Measurements from ENCODE around the gene TDRD9. TPM values are rescaled to one million over a fixed set of nuclear protein-coding genes. Genes with fewer than 3 reads are reported as not detected.

The TDRD9 gene
- total RNA-seq, 1 donor from 2014 or later: not detected

DNA sequence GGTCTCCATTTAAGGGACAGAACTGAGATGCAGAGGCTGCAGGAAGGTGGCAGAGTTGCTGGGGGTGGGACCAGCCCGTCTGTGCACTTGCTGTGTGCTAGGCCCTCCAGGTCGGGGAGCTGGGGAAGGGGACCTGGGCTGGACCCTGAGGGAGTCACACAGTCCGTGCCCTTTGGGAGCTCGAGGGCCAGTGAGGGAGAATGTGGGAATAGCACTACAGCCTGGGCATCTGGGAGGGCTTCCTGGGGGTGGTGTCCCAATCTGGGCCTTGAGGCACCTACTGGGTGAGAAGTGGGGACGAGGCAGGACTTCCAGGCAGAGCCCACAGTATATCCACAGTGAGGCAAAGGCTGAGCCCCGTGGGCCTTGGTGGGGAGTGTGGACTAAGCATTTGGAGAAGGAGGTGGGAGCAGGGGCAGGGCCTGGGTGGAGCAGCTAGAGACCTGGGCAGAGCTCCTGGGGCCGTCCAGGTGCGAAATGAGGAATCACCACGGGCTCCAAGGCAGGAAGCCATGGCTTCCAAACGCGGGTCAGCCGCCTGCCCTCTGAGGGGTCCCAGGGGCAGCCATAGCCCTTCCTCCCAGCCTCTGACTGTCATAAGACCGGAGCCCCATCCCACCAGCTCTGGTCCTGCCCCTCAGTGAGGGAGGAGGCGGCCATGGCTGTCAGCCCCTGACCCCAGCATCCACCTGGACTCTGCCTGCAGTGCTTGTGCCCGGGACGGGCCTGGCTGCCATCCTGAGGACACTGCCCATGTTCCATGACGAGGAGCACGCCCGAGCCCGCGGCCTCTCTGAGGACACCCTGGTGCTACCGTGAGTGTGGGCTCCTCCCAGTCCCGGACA lies 163.9 kb downstream of the TDRD9 start:
- Mint-ChIP-seq H3K4me1 (ENCODE audit: unreplicated experiment) (no peaks in the 10 kb centered on the region), H3K27me3 (ENCODE audit: unreplicated experiment) (peaks cover 5% of the 10 kb centered on the region), H3K4me3 (ENCODE audit: unreplicated experiment) (no peak overlapping the region), H3K27ac (ENCODE audit: unreplicated experiment) (no peak overlapping the region), H3K36me3 (ENCODE audit: low read depth, unreplicated experiment) (no peaks in the 10 kb centered on the region), H3K9me3 (ENCODE audit: unreplicated experiment) (no peaks in the 10 kb centered on the region)
- no peak for DNase-seq (ENCODE audit: low spot score)
- TF ChIP-seq CTCF (IDR thresholded peaks at IDR 0.05; ENCODE audit: unreplicated experiment): no peak

- Mint-ChIP-seq H3K27me3 (ENCODE audit: unreplicated experiment) (peaks cover 4% of the 10 kb centered on the region), H3K4me1 (ENCODE audit: unreplicated experiment) (no peaks in the 10 kb centered on the region), H3K36me3 (ENCODE audit: low read depth, unreplicated experiment) (no peaks in the 10 kb centered on the region), H3K27ac (ENCODE audit: unreplicated experiment) (no peak overlapping the region), H3K9me3 (ENCODE audit: unreplicated experiment) (no peaks in the 10 kb centered on the region), H3K4me3 (ENCODE audit: unreplicated experiment) (no peak overlapping the region)
- no peak for DNase-seq (ENCODE audit: low spot score)
- TF ChIP-seq CTCF (IDR thresholded peaks at IDR 0.05; ENCODE audit: unreplicated experiment): no peak
Measured at GRCh38 chr14:104092931-104093365, 164.7 kb downstream of the TDRD9 start.

GRCh38 chr14:104093366-104094055 lies 165.3 kb downstream of the TDRD9 start:
- Mint-ChIP-seq H3K4me1 (ENCODE audit: unreplicated experiment) (no peaks in the 10 kb centered on the region), H3K4me3 (ENCODE audit: unreplicated experiment) (no peak overlapping the region), H3K9me3 (ENCODE audit: unreplicated experiment) (no peaks in the 10 kb centered on the region), H3K36me3 (ENCODE audit: low read depth, unreplicated experiment) (no peaks in the 10 kb centered on the region), H3K27ac (ENCODE audit: unreplicated experiment) (no peak overlapping the region), H3K27me3 (ENCODE audit: unreplicated experiment) (peaks cover 4% of the 10 kb centered on the region)
- DNase-seq (ENCODE audit: low spot score): no peak
- TF ChIP-seq CTCF (IDR thresholded peaks at IDR 0.05; ENCODE audit: unreplicated experiment): no peak

GRCh38 chr14:104094056-104094708 lies 165.9 kb downstream of the TDRD9 start:
- Mint-ChIP-seq H3K4me3 (ENCODE audit: unreplicated experiment) (no peak overlapping the region), H3K27ac (ENCODE audit: unreplicated experiment) (no peak overlapping the region), H3K36me3 (ENCODE audit: low read depth, unreplicated experiment) (no peaks in the 10 kb centered on the region), H3K9me3 (ENCODE audit: unreplicated experiment) (no peaks in the 10 kb centered on the region), H3K27me3 (ENCODE audit: unreplicated experiment) (peaks cover 4% of the 10 kb centered on the region), H3K4me1 (ENCODE audit: unreplicated experiment) (no peaks in the 10 kb centered on the region)
- DNase-seq (ENCODE audit: low spot score): no peak
- no peak for TF ChIP-seq CTCF (IDR thresholded peaks at IDR 0.05; ENCODE audit: unreplicated experiment)
